Muscle of leg (tissue), 11 donors: ENCODE measurements around the gene F8. TPM values are rescaled to one million over a fixed set of nuclear protein-coding genes. Genes with fewer than 3 reads are reported as not detected.

ENCODE experiments used
- DNase-seq: peaks from one replicate; pipeline ENCODE4 v3.0.0; 2013
- H3K27ac ChIP-seq: one replicate; pipeline ENCODE4 v1.5.1; 2013; ENCODE audit warnings: mild to moderate bottlenecking, low read length, control low read depth
- H3K27me3 ChIP-seq: one replicate; pipeline ENCODE4 v1.6.1; 2013; ENCODE audit warnings: low read length; ENCODE audit not compliant: control insufficient read depth, insufficient read depth
- H3K36me3 ChIP-seq: one replicate; pipeline ENCODE4 v1.6.1; 2013; ENCODE audit warnings: low read length; ENCODE audit not compliant: control insufficient read depth, insufficient read depth
- H3K4me1 ChIP-seq: one replicate; pipeline ENCODE4 v1.6.1; 2013; ENCODE audit warnings: low read length; ENCODE audit not compliant: control insufficient read depth, insufficient read depth
- H3K4me3 ChIP-seq: one replicate; pipeline ENCODE4 v1.5.1; 2013; ENCODE audit warnings: low read length, control low read depth
- H3K9me3 ChIP-seq: replicated peaks from 2 replicates; pipeline ENCODE4 v1.6.1; 2013; ENCODE audit warnings: low read depth, low read length; ENCODE audit not compliant: control insufficient read depth
- WGBS: methylation state at CpG from one replicate; pipeline ENCODE4 v1.1.5; 2013; ENCODE audit warnings: missing lambda C conversion rate; ENCODE audit not compliant: insufficient coverage; 5-methylcytosine and 5-hydroxymethylcytosine counted together
- polyA plus RNA-seq, 8 donors: library from polyadenylated mRNA; unstranded; fragments of 120-200 nt; gene quantifications; one replicate each; pipeline versions ENCODE4 v1.2.1 to v1.2.3, GENCODE V29; 2013; ENCODE audit warnings: inconsistent platforms in 1 of 8, low replicate concordance in 1 of 8; ENCODE audit not compliant: insufficient read length in 8 of 8, insufficient read depth in 1 of 8
- total RNA-seq: library from RNA; stranded (reverse); fragments of 120-200 nt; gene quantifications from one replicate; pipeline ENCODE4 v1.2.4, GENCODE V29; 2013

F8 gene
- total and polyA plus RNA-seq, 9 donors: 3.6 to 7.0 (median 5.0) TPM

- Histone ChIP-seq H3K36me3 (no peaks in the 10 kb centered on the region), H3K27ac (no peak overlapping the region), H3K4me1 (no peaks in the 10 kb centered on the region), H3K9me3 (no peaks in the 10 kb centered on the region), H3K4me3 (no peak overlapping the region), H3K27me3 (no peaks in the 10 kb centered on the region)
- DNase-seq: no peak
- WGBS: 67% methylated on average over 1 of the region's 7 CpGs
These were observed 229.3 kb downstream of the F8 start for GRCh38 chrX:154793084-154793795.

- no peak overlapping the region for H3K4me3 ChIP-seq
- H3K36me3 ChIP-seq: no peaks in the 10 kb centered on the region
- 94% methylated on average over 5 of the region's 8 CpGs for WGBS
- H3K9me3 ChIP-seq: no peaks in the 10 kb centered on the region
- H3K27ac ChIP-seq: no peak overlapping the region
- H3K4me1 ChIP-seq: no peaks in the 10 kb centered on the region
- DNase-seq: no peak
- no peaks in the 10 kb centered on the region for H3K27me3 ChIP-seq
These were observed 230.6 kb downstream of the F8 start for GRCh38 chrX:154791939-154792338.

GRCh38 chrX:154791467-154791866, 231.1 kb downstream of the F8 start:
- H3K27ac ChIP-seq: no peak overlapping the region
- WGBS: 67% methylated on average over 1 of the region's 4 CpGs
- no peaks in the 10 kb centered on the region for H3K9me3 ChIP-seq
- H3K27me3 ChIP-seq: no peaks in the 10 kb centered on the region
- DNase-seq: no peak
- H3K4me1 ChIP-seq: no peaks in the 10 kb centered on the region
- H3K4me3 ChIP-seq: no peak overlapping the region
- no peaks in the 10 kb centered on the region for H3K36me3 ChIP-seq

Other genes with a start within 250 kb of the F8 start
- gene MPP1, start 217.2 kb downstream of the F8 start, total RNA-seq: 16.6 TPM
- gene MPP1, start 217.2 kb downstream of the F8 start, polyA plus RNA-seq: 10 to 100 TPM; 15.0 to 22.6 (median 20.5) TPM
- gene SMIM9, start 188.1 kb downstream of the F8 start, total RNA-seq: not detected
- not detected for gene SMIM9, start 188.1 kb downstream of the F8 start, polyA plus RNA-seq
- 1.3 TPM for gene F8A1, start 136.4 kb downstream of the F8 start, total RNA-seq
- gene F8A1, start 136.4 kb downstream of the F8 start, polyA plus RNA-seq: 10 to 100 TPM in 7 of 8 donors, 1 to 10 TPM in 1; 3.6 to 19.4 (median 12.9) TPM
- 155 TPM for gene FUNDC2, start 4.1 kb upstream of the F8 start, total RNA-seq
- 100 to 1,000 TPM; 131 to 175 (median 139) TPM for gene FUNDC2, start 4.1 kb upstream of the F8 start, polyA plus RNA-seq
- gene CMC4, start 48.4 kb upstream of the F8 start, total RNA-seq: 12.9 TPM
- gene CMC4, start 48.4 kb upstream of the F8 start, polyA plus RNA-seq: 10 to 100 TPM in 2 of 8 donors, 1 to 10 TPM in 6; 6.6 to 11.3 (median 9.2) TPM
- gene MTCP1, start 48.4 kb upstream of the F8 start, total RNA-seq: 15.6 TPM
- 10 to 100 TPM in 7 of 8 donors, 1 to 10 TPM in 1; 9.7 to 16.0 (median 12.6) TPM for gene MTCP1, start 48.4 kb upstream of the F8 start, polyA plus RNA-seq
- gene BRCC3, start 48.8 kb upstream of the F8 start, total RNA-seq: 9.4 TPM
- gene BRCC3, start 48.8 kb upstream of the F8 start, polyA plus RNA-seq: 10 to 100 TPM; 14.0 to 18.2 (median 16.0) TPM
- gene VBP1, start 193.7 kb upstream of the F8 start, total RNA-seq: 60.3 TPM
- gene VBP1, start 193.7 kb upstream of the F8 start, polyA plus RNA-seq: 10 to 100 TPM; 52.5 to 67.5 (median 61.4) TPM
- gene RAB39B, start 241.8 kb upstream of the F8 start, total RNA-seq: 0.40 TPM
- under 1 TPM; 0.34 to 0.69 (median 0.52) TPM for gene RAB39B, start 241.8 kb upstream of the F8 start, polyA plus RNA-seq